Fibroblast of upper back skin (primary cell): ENCODE results near the gene LILRB2.
A peak's percentile ranks its signal among the peaks of the same experiment; 100 is the strongest.
"Not testable (repeated sequence)": the region's sequence is repeated elsewhere in the genome, so short reads cannot be mapped to it uniquely, and the experiment has no call there.

Source experiments
- DNase-seq: peaks from one replicate; pipeline ENCODE4 v3.0.0-alpha.2; 2013

The LILRB2 gene

DNA sequence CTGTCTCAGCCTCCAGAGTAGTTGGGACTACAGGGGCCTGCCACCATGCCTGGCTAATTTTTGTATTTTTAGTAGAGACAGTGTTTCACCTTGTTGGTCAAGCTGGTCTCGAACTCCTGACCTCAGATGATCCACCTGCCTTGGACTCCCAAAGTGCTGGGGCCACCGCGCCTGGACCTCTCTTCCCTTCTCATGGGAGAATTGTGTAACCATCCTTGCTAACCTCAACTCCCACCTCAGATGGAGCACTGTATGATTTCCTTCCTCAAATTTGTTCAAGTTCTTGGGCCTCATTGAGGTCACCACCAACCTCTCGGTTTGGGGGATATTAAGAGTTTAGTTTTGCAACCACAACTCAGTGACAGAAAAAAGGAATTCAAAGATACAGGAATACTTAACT is 21.3 kb upstream of the LILRB2 start:
- DNase-seq = no peak

GRCh38 chr19:54299515-54299914 is 18.6 kb upstream of the LILRB2 start:
- DNase-seq = no peak

- DNase-seq = no peak
These were observed 18.2 kb upstream of the LILRB2 start for GRCh38 chr19:54299126-54299498.

DNA sequence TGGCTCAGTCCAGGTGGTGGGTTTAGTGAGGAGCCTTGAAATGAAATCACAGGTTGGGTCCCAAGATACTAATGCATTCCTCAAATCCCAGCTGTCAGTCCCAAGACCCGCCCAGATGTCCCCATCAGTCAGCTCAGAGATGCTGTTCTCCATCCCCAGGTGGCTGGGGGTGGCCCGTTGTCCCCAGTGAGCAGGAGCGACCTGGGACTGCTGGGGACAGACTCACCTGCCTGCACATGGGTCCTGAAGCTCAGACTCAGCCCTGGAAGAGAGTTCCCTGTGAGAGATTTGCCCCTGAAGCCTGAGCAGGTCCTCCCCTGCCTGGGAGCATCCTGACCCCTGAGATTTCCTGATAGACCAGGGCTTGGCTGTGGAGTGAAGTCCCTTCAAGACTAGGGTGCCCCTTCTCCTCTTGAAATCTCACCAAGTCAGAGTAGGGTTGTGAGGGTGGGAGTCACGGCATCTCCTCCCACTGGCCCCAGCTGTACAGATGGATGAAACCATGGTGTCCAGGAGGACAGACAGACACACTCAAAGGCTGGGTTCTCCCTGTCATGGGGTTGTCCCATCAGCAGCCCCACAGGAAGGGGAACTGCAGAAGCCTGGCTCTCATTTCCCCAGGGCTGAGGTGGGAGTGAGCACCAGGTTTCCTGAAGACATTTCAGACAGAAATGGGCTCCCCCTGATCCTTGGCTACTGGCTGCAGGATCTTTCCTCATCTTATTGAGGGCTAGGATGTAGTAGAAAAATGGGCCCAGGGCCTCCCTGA is 17.6 kb upstream of the LILRB2 start:
- DNase-seq = no peak

- no peak for DNase-seq
These were observed 16.9 kb upstream of the LILRB2 start for GRCh38 chr19:54297759-54298305.

DNA sequence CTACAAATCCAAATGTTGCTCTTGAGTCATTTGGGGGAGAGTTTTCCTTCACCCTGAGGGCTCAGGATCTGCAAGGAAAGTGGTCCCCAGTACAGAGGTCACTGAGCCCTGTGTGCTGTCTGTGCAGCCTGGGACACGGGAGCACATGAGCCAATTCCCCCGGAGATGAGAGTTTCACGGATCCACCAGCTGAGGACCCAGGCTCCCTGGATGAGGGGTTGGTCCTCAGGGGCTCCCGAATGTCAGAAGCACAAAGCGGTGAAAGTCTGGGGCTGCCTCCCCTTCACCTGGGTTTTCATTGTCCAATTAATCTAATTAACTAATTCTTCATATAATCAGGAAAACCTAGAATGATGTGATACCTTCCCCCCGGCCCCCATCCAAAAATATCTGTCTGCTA is 13.6 kb upstream of the LILRB2 start:
- no peak for DNase-seq

- DNase-seq = not testable (repeated sequence)
These were observed 8.2 kb upstream of the LILRB2 start for GRCh38 chr19:54289160-54289559.

GRCh38 chr19:54287456-54287855 is 6.5 kb upstream of the LILRB2 start:
- DNase-seq = peak; percentile 68

- DNase-seq = not testable (repeated sequence)
These were observed 5.4 kb upstream of the LILRB2 start for GRCh38 chr19:54286283-54286682.

DNA sequence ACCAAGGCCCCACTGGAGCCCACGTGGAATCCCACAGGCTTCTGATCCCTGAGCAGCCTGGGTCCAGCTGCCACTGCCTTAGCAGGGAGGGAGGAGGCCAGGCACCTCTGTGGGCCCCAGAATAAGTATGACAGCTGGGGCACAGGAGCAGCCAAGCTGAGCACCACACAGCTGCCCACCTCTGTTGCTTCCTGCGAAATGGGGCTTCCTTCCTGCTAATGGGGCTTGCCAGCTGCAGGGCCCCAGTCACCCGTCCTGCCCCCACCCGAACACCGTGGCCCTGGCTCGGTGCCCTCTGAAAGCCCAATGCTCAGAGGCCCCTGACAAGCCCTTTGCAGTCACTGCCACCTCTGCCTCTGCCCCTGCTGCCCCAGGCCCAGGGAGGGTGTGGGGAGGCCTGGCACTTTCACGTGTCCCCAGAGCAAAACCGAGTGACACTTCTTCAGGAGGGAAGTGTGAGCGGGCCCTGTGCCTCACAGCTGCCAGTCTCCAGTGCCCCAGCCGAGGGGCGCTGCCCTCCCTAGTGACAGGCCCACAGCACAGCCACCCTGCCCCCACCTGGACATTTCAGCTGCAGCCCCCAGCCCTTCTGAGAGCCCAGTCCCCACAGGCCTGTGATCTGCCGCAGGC is 4.6 kb upstream of the LILRB2 start:
- not testable (repeated sequence) for DNase-seq

- DNase-seq = no peak
These were observed 2.0 kb upstream of the LILRB2 start for GRCh38 chr19:54282686-54283470.

DNA sequence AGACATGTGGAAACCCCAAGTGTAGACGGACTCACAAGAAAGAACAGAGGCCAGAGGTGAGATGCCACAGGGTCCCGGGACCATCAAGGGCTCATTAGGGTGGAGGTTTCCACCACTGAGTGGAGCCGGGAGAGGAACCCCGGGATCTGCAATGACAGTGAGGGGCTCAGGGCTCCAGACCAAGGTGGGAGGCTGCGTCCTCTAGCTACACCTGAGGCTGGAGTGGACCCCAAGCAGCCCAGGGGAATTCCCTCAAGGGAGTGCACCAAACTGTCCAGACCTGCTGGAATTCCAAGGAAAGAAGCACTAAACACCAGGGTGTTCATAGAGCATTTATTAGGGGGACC is 792 bp upstream of the LILRB2 start:
- not testable (repeated sequence) for DNase-seq

DNA sequence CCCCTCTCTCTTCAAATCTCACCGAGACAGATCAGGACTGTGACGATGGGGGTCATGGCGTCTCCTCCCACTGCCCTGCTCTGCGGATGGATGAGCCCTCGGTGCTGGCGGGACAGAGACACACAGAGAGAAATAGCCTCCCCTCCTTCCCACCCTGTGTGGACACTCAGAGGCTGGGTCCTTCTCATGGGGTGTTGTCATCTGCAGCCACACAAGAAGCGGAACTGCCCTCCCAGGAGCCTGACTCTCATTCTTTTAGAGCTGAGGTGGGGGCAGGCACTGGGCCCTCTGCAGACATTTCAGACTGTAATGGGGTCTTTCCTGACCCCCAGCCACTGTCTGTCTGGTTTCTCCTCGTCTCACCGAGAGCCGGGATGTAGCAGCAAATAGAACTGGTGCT is 469 bp downstream of the LILRB2 start:
- DNase-seq = not testable (repeated sequence)

DNA sequence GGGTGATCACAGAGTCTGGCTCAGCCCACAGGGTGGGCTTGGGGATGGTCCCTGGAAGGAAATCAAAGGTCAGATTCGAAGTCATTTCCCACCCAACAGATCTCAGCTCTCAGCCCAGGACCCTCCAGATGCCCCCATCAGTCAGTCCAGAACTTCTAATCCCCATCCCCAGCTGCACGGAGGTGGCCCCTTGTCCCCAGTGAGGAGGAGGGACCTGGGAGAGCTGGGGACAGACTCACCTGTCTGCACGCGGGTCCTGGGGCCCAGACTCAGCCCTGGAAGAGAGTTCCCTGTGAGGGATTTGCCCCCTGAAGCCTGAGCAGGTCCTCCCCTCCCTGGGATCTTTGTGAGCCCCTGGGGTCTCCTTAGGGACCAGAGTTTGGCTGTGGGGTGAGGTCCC is 885 bp downstream of the LILRB2 start:
- not testable (repeated sequence) for DNase-seq

DNA sequence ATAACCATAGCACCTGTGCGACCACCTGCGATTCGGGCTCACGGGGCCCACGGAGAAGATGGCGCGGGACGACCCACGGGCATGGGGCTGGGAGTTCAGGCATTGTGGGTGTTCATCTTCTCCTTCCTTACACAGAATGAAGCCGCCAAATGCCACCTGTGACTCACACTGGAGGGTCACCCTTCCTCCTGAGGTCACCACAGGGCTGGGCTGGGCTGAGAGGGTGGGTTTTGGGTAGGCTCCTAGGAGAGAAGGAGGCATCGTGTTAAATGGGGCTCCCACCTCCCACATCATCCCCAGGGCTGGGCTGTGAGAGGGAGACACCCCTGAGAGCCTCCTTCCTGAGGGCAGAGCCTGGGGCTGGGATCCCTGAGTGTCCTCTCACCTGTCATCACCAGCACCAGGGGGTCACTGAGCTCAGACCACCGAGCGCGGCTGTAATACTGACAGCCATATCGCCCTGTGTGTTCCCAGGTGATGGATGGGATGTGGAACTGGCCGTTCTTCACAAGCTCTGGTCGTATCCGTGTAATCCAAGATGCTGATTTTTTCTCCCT is 1.4 kb downstream of the LILRB2 start:
- no peak for DNase-seq

- not testable (repeated sequence) for DNase-seq
These were observed 2.2 kb downstream of the LILRB2 start for GRCh38 chr19:54278571-54279195.

DNA sequence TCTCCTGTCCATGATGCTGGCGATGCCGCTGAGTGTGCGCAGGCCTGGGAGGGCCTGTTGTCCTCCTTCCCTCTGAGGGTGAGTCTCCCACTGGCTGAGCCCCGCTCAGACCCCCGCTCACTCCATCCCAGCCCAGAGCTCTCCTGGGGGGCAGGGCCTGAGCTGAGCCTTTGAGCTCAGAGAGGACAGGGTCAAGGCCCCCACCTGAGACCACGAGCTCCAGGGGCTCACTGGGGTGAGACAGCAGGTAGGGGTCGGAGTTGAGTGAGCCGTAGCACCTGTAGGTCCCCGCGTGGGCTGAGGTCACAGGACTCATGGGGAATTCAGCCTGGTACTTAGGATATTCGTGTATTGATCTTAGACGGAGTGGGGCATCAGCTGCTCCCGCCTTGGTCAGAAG is 2.9 kb downstream of the LILRB2 start:
- DNase-seq = not testable (repeated sequence)

- not testable (repeated sequence) for DNase-seq
These were observed 3.7 kb downstream of the LILRB2 start for GRCh38 chr19:54277111-54277615.

GRCh38 chr19:54275951-54276350 is 5.0 kb downstream of the LILRB2 start:
- no peak for DNase-seq

- DNase-seq = not testable (repeated sequence)
These were observed 6.4 kb downstream of the LILRB2 start for GRCh38 chr19:54274516-54274915.

GRCh38 chr19:54273821-54274220 is 7.1 kb downstream of the LILRB2 start:
- no peak for DNase-seq

DNA sequence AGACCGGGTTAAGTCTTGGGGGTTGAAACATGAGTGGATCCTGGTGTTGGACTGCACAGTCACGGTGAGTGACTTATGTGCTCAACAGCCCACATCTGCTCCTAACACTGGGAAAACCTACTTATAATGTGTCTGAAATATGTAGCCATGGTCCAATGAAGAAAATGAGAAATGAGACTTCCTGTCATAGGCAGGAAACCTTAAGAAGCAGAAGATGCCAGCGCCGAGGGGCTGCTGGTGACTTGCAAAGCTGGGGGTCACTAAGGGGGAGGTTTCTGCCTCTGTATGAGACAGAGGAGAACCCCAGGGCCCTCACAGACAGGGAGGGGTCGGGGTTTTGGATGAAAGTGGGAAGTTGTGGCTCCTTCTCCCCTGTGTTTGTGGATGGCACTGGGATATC is 8.7 kb downstream of the LILRB2 start:
- DNase-seq = not testable (repeated sequence)

GRCh38 chr19:54271587-54271986 is 9.3 kb downstream of the LILRB2 start:
- not testable (repeated sequence) for DNase-seq
